Thymus (tissue), 11 donors: ENCODE results near the gene DNAL4. TPM values are rescaled to one million over a fixed set of nuclear protein-coding genes. Genes with fewer than 3 reads are reported as not detected.
"Not testable (repeated sequence)": the region's sequence is repeated elsewhere in the genome, so short reads cannot be mapped to it uniquely, and the experiment has no call there.

ENCODE experiments used
- DNase-seq, 9 donors: peaks; one replicate each; pipeline ENCODE4 v3.0.0-alpha.2; 2013; ENCODE audit warnings: low spot score in 9 of 9, low read depth in 6 of 9, missing footprints in 1 of 9
- H3K27ac ChIP-seq, 2 donors: one replicate each; pipeline ENCODE4 v1.5.1; 2013; ENCODE audit warnings: control low read depth in 1 of 2, low read depth in 1 of 2, low read length in 1 of 2, mild to moderate bottlenecking in 1 of 2, moderate library complexity in 1 of 2
- H3K27me3 ChIP-seq, 2 donors: one replicate each; pipeline ENCODE4 v1.5.1; 2013; ENCODE audit warnings: low read length in 1 of 2; ENCODE audit not compliant: control insufficient read depth in 2 of 2, insufficient read depth in 1 of 2
- H3K36me3 ChIP-seq, 2 donors: one replicate each; pipeline ENCODE4 v1.5.1; 2013; ENCODE audit warnings: low read length in 1 of 2, mild to moderate bottlenecking in 1 of 2, moderate library complexity in 1 of 2; ENCODE audit not compliant: control insufficient read depth in 2 of 2, insufficient read depth in 2 of 2
- H3K4me1 ChIP-seq, 2 donors: one replicate each; pipeline ENCODE4 v1.5.1; 2013; ENCODE audit warnings: low read length in 2 of 2; ENCODE audit not compliant: control insufficient read depth in 2 of 2, insufficient read depth in 2 of 2
- H3K4me3 ChIP-seq, 2 donors: one replicate each; pipeline ENCODE4 v1.5.1; 2013; ENCODE audit warnings: low read length in 2 of 2, control low read depth in 1 of 2, mild to moderate bottlenecking in 1 of 2
- H3K9me3 ChIP-seq, 2 donors: one replicate each; pipeline ENCODE4 v1.5.1; 2013; ENCODE audit warnings: low read length in 1 of 2, mild to moderate bottlenecking in 1 of 2; ENCODE audit not compliant: control insufficient read depth in 2 of 2, insufficient read depth in 1 of 2
- WGBS: extraction: QIAGEN DNeasy Blood & Tissue Kit; methylation state at CpG from one replicate; pipeline ENCODE4 v1.1.7; 2013; 5-methylcytosine and 5-hydroxymethylcytosine counted together
- polyA plus RNA-seq: library from polyadenylated mRNA; stranded (reverse); fragments of 200-250 nt; gene quantifications from one replicate; pipeline ENCODE4 v1.2.3, GENCODE V29; 2013
- total RNA-seq: library from RNA; stranded (reverse); fragments of 120-200 nt; gene quantifications from one replicate; pipeline ENCODE4 v1.2.4, GENCODE V29; 2013
- donor health status: healthy.

Gene DNAL4
- total and polyA plus RNA-seq, 2 donors: 19.6 to 20.4 TPM

- Histone ChIP-seq H3K4me1 (no peaks in the 10 kb centered on the region), H3K36me3 (no peaks in the 10 kb centered on the region), H3K4me3 (no peak overlapping the region), H3K27ac (no peak overlapping the region), H3K9me3 (no peaks in the 10 kb centered on the region), H3K27me3 (peaks cover 0 to 12% of the 10 kb centered on the region in 2 donors)
- no peak for DNase-seq
- WGBS: 98% methylated on average over 4 of the region's 4 CpGs
Measured at GRCh38 chr22:38823076-38823475, 29.1 kb upstream of the DNAL4 start.

GRCh38 chr22:38820020-38820419, 26.1 kb upstream of the DNAL4 start:
- WGBS: 92% methylated on average over 8 of the region's 8 CpGs
- Histone ChIP-seq H3K27me3 (peaks cover 0 to 10% of the 10 kb centered on the region in 2 donors), H3K4me1 (no peaks in the 10 kb centered on the region), H3K9me3 (no peaks in the 10 kb centered on the region), H3K27ac (no peak overlapping the region), H3K4me3 (no peak overlapping the region), H3K36me3 (no peaks in the 10 kb centered on the region)
- DNase-seq: no peak

- no peak overlapping the region for H3K27ac ChIP-seq
- DNase-seq: no peak
- peaks cover 0 to 11% of the 10 kb centered on the region in 2 donors for H3K27me3 ChIP-seq
- no peaks in the 10 kb centered on the region for H3K4me1 ChIP-seq
- no peaks in the 10 kb centered on the region for H3K9me3 ChIP-seq
- 91% methylated on average over 10 of the region's 10 CpGs for WGBS
- H3K4me3 ChIP-seq: no peak overlapping the region
- H3K36me3 ChIP-seq: no peaks in the 10 kb centered on the region
Measured at GRCh38 chr22:38819387-38819940, 25.5 kb upstream of the DNAL4 start.

- WGBS: 93% methylated on average over 6 of the region's 6 CpGs
- DNase-seq: no peak
- Histone ChIP-seq H3K27ac (no peak overlapping the region), H3K27me3 (peaks cover 0 to 11% of the 10 kb centered on the region in 2 donors), H3K9me3 (no peaks in the 10 kb centered on the region), H3K4me1 (no peaks in the 10 kb centered on the region), H3K36me3 (no peaks in the 10 kb centered on the region), H3K4me3 (no peak overlapping the region)
Measured at GRCh38 chr22:38817196-38817595, 23.3 kb upstream of the DNAL4 start.

GRCh38 chr22:38815842-38816241, 21.9 kb upstream of the DNAL4 start:
- no peak for DNase-seq
- Histone ChIP-seq H3K9me3 (no peaks in the 10 kb centered on the region), H3K4me3 (no peak overlapping the region), H3K27me3 (peaks cover 0 to 11% of the 10 kb centered on the region in 2 donors), H3K4me1 (no peaks in the 10 kb centered on the region), H3K36me3 (no peaks in the 10 kb centered on the region), H3K27ac (no peak overlapping the region)
- WGBS: 76% methylated on average over 1 of the region's 1 CpG

GRCh38 chr22:38811241-38811640, 17.3 kb upstream of the DNAL4 start:
- H3K4me3 ChIP-seq: no peak overlapping the region
- H3K27ac ChIP-seq: no peak overlapping the region
- no peaks in the 10 kb centered on the region for H3K4me1 ChIP-seq
- 89% methylated on average over 2 of the region's 2 CpGs for WGBS
- H3K27me3 ChIP-seq: peaks cover 0 to 2% of the 10 kb centered on the region in 2 donors
- no peaks in the 10 kb centered on the region for H3K36me3 ChIP-seq
- no peak for DNase-seq
- no peaks in the 10 kb centered on the region for H3K9me3 ChIP-seq

GRCh38 chr22:38805041-38805593, 11.2 kb upstream of the DNAL4 start:
- not testable (repeated sequence) for H3K4me3 ChIP-seq, DNase-seq, H3K4me1 ChIP-seq, H3K36me3 ChIP-seq, H3K9me3 ChIP-seq, H3K27ac ChIP-seq
- H3K27me3 ChIP-seq: peaks cover 2 to 22% of the 10 kb centered on the region in 2 donors
- WGBS: 90% methylated on average over 8 of the region's 8 CpGs

GRCh38 chr22:38802671-38803121, 8.8 kb upstream of the DNAL4 start:
- peaks cover 2 to 27% of the 10 kb centered on the region in 2 donors for H3K27me3 ChIP-seq
- no peaks in the 10 kb centered on the region for H3K36me3 ChIP-seq
- DNase-seq: no peak
- WGBS: 45% methylated on average over 10 of the region's 10 CpGs
- H3K4me3 ChIP-seq: no peak overlapping the region
- H3K4me1 ChIP-seq: peaks cover 0 to 3% of the 10 kb centered on the region in 2 donors
- no peaks in the 10 kb centered on the region for H3K9me3 ChIP-seq
- no peak overlapping the region for H3K27ac ChIP-seq

- WGBS: 96% methylated on average over 6 of the region's 6 CpGs
- DNase-seq: no peak
- Histone ChIP-seq H3K27ac (no peak overlapping the region), H3K4me3 (no peak overlapping the region), H3K4me1 (peaks cover 2 to 5% of the 10 kb centered on the region in 2 donors), H3K27me3 (peaks cover 2 to 28% of the 10 kb centered on the region in 2 donors), H3K36me3 (no peaks in the 10 kb centered on the region), H3K9me3 (no peaks in the 10 kb centered on the region)
Measured at GRCh38 chr22:38799265-38800002, 5.5 kb upstream of the DNAL4 start.
